GM23338 (cell line): ENCODE results near the gene KIF24. TPM values are rescaled to one million over a fixed set of nuclear protein-coding genes. Genes with fewer than 3 reads are reported as not detected.

Experiments
- ATAC-seq: fragments of 200-7000 bp; cut with Tn5 transposase; 3 replicates; pipeline ENCODE4 v1.9.1; 2020
- DNase-seq: peaks from one replicate; pipeline ENCODE4 v3.0.0-alpha.2; 2015; ENCODE audit warnings: low spot score
- H2AFZ ChIP-seq: fragments of 200-600 bp; sonication (generic); 2 replicates; pipeline ENCODE4 v1.8.0; 2016; ENCODE audit warnings: antibody characterized with exemption, mild to moderate bottlenecking, moderate library complexity
- H3F3A ChIP-seq: fragments of 200-600 bp; sonication (generic); replicated peaks from 2 replicates; pipeline ENCODE4 v1.8.0; 2017; ENCODE audit warnings: antibody characterized with exemption, mixed run types, low read depth
- H3K27ac ChIP-seq: fragments of 200-600 bp; sonication (generic); 2 replicates; pipeline ENCODE4 v1.6.1; 2016; ENCODE audit warnings: low read depth
- H3K27me3 ChIP-seq: fragments of 200-600 bp; sonication (generic); 2 replicates; pipeline ENCODE4 v1.8.0; 2016; ENCODE audit warnings: mild to moderate bottlenecking, mixed run types, moderate library complexity; ENCODE audit not compliant: insufficient read depth
- H3K36me3 ChIP-seq: fragments of 200-600 bp; sonication (generic); 2 replicates; pipeline ENCODE4 v1.8.0; 2016; ENCODE audit warnings: mild to moderate bottlenecking; ENCODE audit not compliant: insufficient read depth
- H3K4me1 ChIP-seq: fragments of 200-600 bp; sonication (generic); 2 replicates; pipeline ENCODE4 v1.8.0; 2016; ENCODE audit warnings: mild to moderate bottlenecking, moderate library complexity; ENCODE audit not compliant: insufficient read depth
- H3K4me2 ChIP-seq: fragments of 200-600 bp; sonication (generic); 2 replicates; pipeline ENCODE4 v1.7.1; 2017; ENCODE audit warnings: mixed run types
- H3K4me3 ChIP-seq: fragments of 200-600 bp; sonication (generic); 2 replicates; pipeline ENCODE4 v1.6.1; 2016; ENCODE audit warnings: mixed run types
- H3K79me2 ChIP-seq: fragments of 200-600 bp; sonication (generic); replicated peaks from 2 replicates; pipeline ENCODE4 v1.8.0; 2017; ENCODE audit warnings: mild to moderate bottlenecking; ENCODE audit not compliant: insufficient read depth
- H3K9me2 ChIP-seq: fragments of 200-600 bp; sonication (generic); 2 replicates; pipeline ENCODE4 v1.8.0; 2017; ENCODE audit not compliant: insufficient read depth
- H4K20me1 ChIP-seq: fragments of 200-600 bp; sonication (generic); replicated peaks from 2 replicates; pipeline ENCODE4 v1.8.0; 2017; ENCODE audit warnings: mild to moderate bottlenecking; ENCODE audit not compliant: insufficient read depth
- H3K27ac Mint-ChIP-seq: 2 replicates; pipeline ENCODE4 v1.8.0; 2020; ENCODE audit warnings: inconsistent platforms, mild to moderate bottlenecking, moderate library complexity, mixed read lengths
- H3K27me3 Mint-ChIP-seq: 3 replicates; pipeline ENCODE4 v1.8.0; 2022; ENCODE audit warnings: low read depth, mild to moderate bottlenecking, moderate library complexity, mixed read lengths, inconsistent platforms; ENCODE audit not compliant: insufficient read depth, poor library complexity
- H3K36me3 Mint-ChIP-seq: 3 replicates; pipeline ENCODE4 v1.8.0; 2021; ENCODE audit warnings: low read depth, mild to moderate bottlenecking, inconsistent platforms, moderate library complexity, mixed read lengths
- H3K4me1 Mint-ChIP-seq: 3 replicates; pipeline ENCODE4 v1.8.0; 2020; ENCODE audit warnings: mild to moderate bottlenecking, inconsistent platforms, mixed read lengths
- H3K4me3 Mint-ChIP-seq: 3 replicates; pipeline ENCODE4 v1.8.0; 2021; ENCODE audit warnings: moderate library complexity, mild to moderate bottlenecking, inconsistent platforms, mixed read lengths
- H3K9me3 Mint-ChIP-seq: 3 replicates; pipeline ENCODE4 v1.8.0; 2020; ENCODE audit warnings: moderate library complexity, mild to moderate bottlenecking, inconsistent platforms, mixed read lengths
- CREB1 ChIP-seq: fragments of 250-450 bp; sonication (Bioruptor Pico); IDR thresholded peaks from 2 replicates; pipeline ENCODE4 v1.5.0; 2020; ENCODE audit warnings: low read depth, mild to moderate bottlenecking, moderate library complexity
- EZH2 ChIP-seq: fragments of 200-600 bp; sonication (generic); IDR thresholded peaks from one replicate; pipeline ENCODE4 v1.8.0; 2017; ENCODE audit warnings: antibody characterized with exemption, mild to moderate bottlenecking, low read depth; ENCODE audit not compliant: unreplicated experiment
- EZH2phosphoT487 ChIP-seq: fragments of 200-600 bp; sonication (generic); IDR thresholded peaks from one replicate; pipeline ENCODE4 v1.8.1; 2018; ENCODE audit warnings: antibody characterized with exemption; ENCODE audit not compliant: unreplicated experiment
- JUNB ChIP-seq: IDR thresholded peaks from one replicate; pipeline ENCODE4 v1.6.1; 2016; ENCODE audit warnings: antibody characterized with exemption; ENCODE audit not compliant: unreplicated experiment
- NANOG ChIP-seq: IDR thresholded peaks from 2 replicates; pipeline ENCODE4 v1.6.1; 2016; ENCODE audit warnings: antibody characterized with exemption, borderline replicate concordance
- POLR2AphosphoS5 ChIP-seq: IDR thresholded peaks from 2 replicates; pipeline ENCODE4 v1.6.1; 2016; ENCODE audit warnings: antibody characterized with exemption, low read depth
- REST ChIP-seq: IDR thresholded peaks from one replicate; pipeline ENCODE4 v1.6.1; 2018; ENCODE audit warnings: antibody characterized with exemption; ENCODE audit not compliant: unreplicated experiment
- STAT1 ChIP-seq: IDR thresholded peaks from one replicate; pipeline ENCODE4 v1.6.1; 2016; ENCODE audit warnings: antibody characterized with exemption; ENCODE audit not compliant: unreplicated experiment
- ZNF114 ChIP-seq: fragments of 250-450 bp; sonication (Bioruptor Pico); IDR thresholded peaks from 2 replicates; pipeline ENCODE4 v1.5.0; 2020; ENCODE audit warnings: mild to moderate bottlenecking, moderate library complexity
- ZNF331 ChIP-seq: fragments of 250-450 bp; sonication (Bioruptor Pico); IDR thresholded peaks from 2 replicates; pipeline ENCODE4 v1.5.0; 2020; ENCODE audit warnings: low read depth, mild to moderate bottlenecking, moderate library complexity
- ZNF462 ChIP-seq: fragments of 250-450 bp; sonication (Bioruptor Pico); IDR thresholded peaks from 2 replicates; pipeline ENCODE4 v1.5.0; 2020; ENCODE audit warnings: mild to moderate bottlenecking, moderate library complexity
- polyA plus RNA-seq: library from polyadenylated mRNA; unstranded; fragments of >200 nt; fragmentation: Nextera tagmentation; extraction: Ambion mirVana; gene quantifications from 2 replicates; pipeline ENCODE4 v1.2.1, GENCODE V29; 2016
- total RNA-seq: library from RNA; depleted of rRNA; stranded (reverse); fragments of >200 nt; shearing (Covaris generic); gene quantifications from 2 replicates; pipeline ENCODE4 v1.2.3, GENCODE V29; 2014

The KIF24 gene
- total and polyA plus RNA-seq, 2 experiments from 2014 or later = 1.3 to 4.4 TPM

GRCh38 chr9:34370970-34371880 is 42.2 kb upstream of the KIF24 start (continued):
- TF ChIP-seq REST = no peak
- TF ChIP-seq NANOG = no peak
- no peak for TF ChIP-seq POLR2AphosphoS5

- Mint-ChIP-seq H3K4me3 (no peak overlapping the region), H3K36me3 (peaks cover 51% of the 10 kb centered on the region), H3K27me3 (peaks cover 5% of the 10 kb centered on the region), H3K27ac (no peak overlapping the region), H3K9me3 (peaks cover 22% of the 10 kb centered on the region), H3K4me1 (peaks cover 16% of the 10 kb centered on the region)
- Histone ChIP-seq H3K4me3 (no peak overlapping the region), H3K4me2 (no peak overlapping the region), H3K4me1 (peaks cover 13% of the 10 kb centered on the region), H3F3A (no peaks in the 10 kb centered on the region), H3K9me2 (0 out of 2 replicates have a peak, but pooled peaks cover 3% of the 10 kb centered on the region), H3K27me3 (0 out of 2 replicates have a peak, but pooled peaks cover 3% of the 10 kb centered on the region), H3K36me3 (no peaks in the 10 kb centered on the region), H4K20me1 (no peaks in the 10 kb centered on the region), H2AFZ (no peak overlapping the region), H3K79me2 (no peaks in the 10 kb centered on the region), H3K27ac (no peak overlapping the region)
- DNase-seq (no peak), ATAC-seq (no peak)
- TF ChIP-seq EZH2 (no peak), POLR2AphosphoS5 (no peak), STAT1 (no peak), ZNF331 (CRISPR knock-in tag) (no peak), ZNF114 (CRISPR knock-in tag) (no peak), EZH2phosphoT487 (no peak), JUNB (no peak), ZNF462 (no peak), CREB1 (CRISPR knock-in tag) (no peak)
These were observed 41.4 kb upstream of the KIF24 start for GRCh38 chr9:34370335-34370969.
